Tongue (tissue), 2 donors: ENCODE results near the gene SPSB1. TPM values are rescaled to one million over a fixed set of nuclear protein-coding genes. Genes with fewer than 3 reads are reported as not detected.
A peak's percentile ranks its signal among the peaks of the same experiment; 100 is the strongest.

Source experiments
- DNase-seq: peaks from one replicate; pipeline ENCODE4 v3.0.0-alpha.2; 2015
- total RNA-seq: library from RNA; depleted of rRNA; stranded (reverse); fragments of >200 nt; gene quantifications from one replicate; pipeline ENCODE4 v1.2.3, GENCODE V29; 2014

The SPSB1 gene
- total RNA-seq, 1 donor from 2014 or later = 23.3 TPM

GRCh38 chr1:9344426-9345200, 51.9 kb downstream of the SPSB1 start:
- DNase-seq = no peak

GRCh38 chr1:9345471-9345870, 52.8 kb downstream of the SPSB1 start:
- no peak for DNase-seq

- no peak for DNase-seq
Observed at GRCh38 chr1:9345922-9346321, 53.2 kb downstream of the SPSB1 start.

- no peak for DNase-seq
Observed at GRCh38 chr1:9346566-9346965, 53.9 kb downstream of the SPSB1 start.

GRCh38 chr1:9347095-9347850, 54.6 kb downstream of the SPSB1 start:
- DNase-seq = no peak

GRCh38 chr1:9349331-9349851, 56.7 kb downstream of the SPSB1 start:
- peak; percentile 32 for DNase-seq

- DNase-seq = peak; percentile 76
Observed at GRCh38 chr1:9350013-9350908, 57.6 kb downstream of the SPSB1 start.

- DNase-seq = no peak
Observed at GRCh38 chr1:9350960-9351359, 58.3 kb downstream of the SPSB1 start.

GRCh38 chr1:9351654-9352271, 59.1 kb downstream of the SPSB1 start:
- DNase-seq = no peak

- DNase-seq = peak; percentile 56
Observed at GRCh38 chr1:9352377-9353134, 59.9 kb downstream of the SPSB1 start.

GRCh38 chr1:9355503-9355902, 62.8 kb downstream of the SPSB1 start:
- no peak for DNase-seq

- DNase-seq = no peak
Observed at GRCh38 chr1:9356021-9356420, 63.3 kb downstream of the SPSB1 start.

GRCh38 chr1:9356829-9357466, 64.3 kb downstream of the SPSB1 start:
- no peak for DNase-seq

GRCh38 chr1:9357958-9358357, 65.3 kb downstream of the SPSB1 start:
- no peak for DNase-seq

GRCh38 chr1:9360371-9361064, 67.8 kb downstream of the SPSB1 start:
- DNase-seq = no peak

- no peak for DNase-seq
Observed at GRCh38 chr1:9361630-9362260, 69.1 kb downstream of the SPSB1 start.

GRCh38 chr1:9362488-9362887, 69.8 kb downstream of the SPSB1 start:
- DNase-seq = no peak

GRCh38 chr1:9363061-9363471, 70.4 kb downstream of the SPSB1 start:
- DNase-seq = peak; percentile 33

GRCh38 chr1:9366298-9366697, 73.6 kb downstream of the SPSB1 start:
- DNase-seq = no peak
